ENCODE measurements around the gene FOSL1. TPM values are rescaled to one million over a fixed set of nuclear protein-coding genes. Genes with fewer than 3 reads are reported as not detected.

Gene FOSL1
- 0.76 and 1.5 TPM in 2 replicates for total RNA-seq

DNA sequence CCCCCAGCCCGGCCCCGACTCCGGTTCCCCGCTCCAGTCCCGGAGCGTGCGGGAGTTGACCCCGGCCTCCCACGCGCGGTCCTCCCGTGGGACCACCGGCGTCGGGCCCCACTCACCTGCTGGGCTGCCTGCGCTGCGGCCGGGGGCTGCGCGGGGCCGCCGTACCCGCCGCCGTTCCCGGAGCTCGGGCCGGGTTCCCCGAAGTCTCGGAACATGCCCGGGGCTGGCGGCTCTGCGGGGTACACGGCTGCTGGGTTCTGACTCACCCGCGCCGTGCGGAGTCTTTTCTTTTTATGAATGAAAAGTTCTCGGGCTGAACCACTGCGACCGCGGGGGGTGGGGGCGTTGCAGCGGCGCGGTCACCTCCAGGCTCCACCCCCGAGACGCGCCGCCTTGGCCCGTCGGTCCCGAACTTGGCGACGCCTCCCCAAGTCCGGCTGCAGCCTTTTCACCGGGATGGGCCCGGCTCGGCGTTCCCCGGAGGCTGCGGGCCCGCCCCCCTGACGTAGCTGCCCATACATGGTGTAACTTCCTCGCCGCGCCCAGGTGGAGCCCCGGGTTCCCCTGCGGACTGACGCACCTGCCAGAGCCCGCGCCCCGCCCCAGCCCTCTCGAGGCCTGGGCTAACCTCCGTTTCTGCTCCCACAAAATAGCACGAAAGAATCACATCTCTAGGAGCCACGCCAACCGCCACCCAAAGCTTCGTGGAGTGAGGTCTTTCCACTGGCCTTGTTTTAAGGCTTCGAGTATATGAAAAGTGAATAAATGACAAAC, at the start of gene FOSL1:
Gene FOSL1 (minus strand): TSS at position 264 of the 774 bp plus-strand sequence. CDS start 49 bp downstream, at position 215.

DNA sequence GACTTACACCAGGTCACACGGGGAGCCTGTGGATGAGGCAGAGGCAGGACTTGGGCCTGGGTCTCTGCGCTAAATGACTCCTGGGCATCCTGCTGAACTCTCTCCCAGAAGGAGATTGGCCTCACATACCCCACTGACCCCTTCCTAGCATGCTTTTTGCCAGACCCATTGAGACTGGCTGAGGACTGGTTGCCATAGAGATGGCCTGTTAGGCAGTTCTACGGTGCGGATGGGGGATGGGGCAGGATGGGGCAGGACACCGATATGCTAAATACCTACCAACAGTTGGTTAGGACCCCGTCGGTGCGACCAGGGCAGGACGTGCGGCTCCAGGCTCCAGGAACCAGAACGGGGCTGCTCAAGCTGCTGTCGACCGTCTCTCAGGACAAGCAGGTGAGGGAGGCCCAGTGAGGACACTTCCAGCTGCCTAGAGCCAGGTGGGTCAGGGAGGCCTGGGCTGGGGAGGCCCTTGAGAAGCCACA, 45.3 kb upstream of the FOSL1 start, which contains the start of gene TSGA10IP:
Gene TSGA10IP (plus strand): TSS at position 51 of the 482 bp plus-strand sequence. CDS start 196 bp downstream, at position 247.

DNA sequence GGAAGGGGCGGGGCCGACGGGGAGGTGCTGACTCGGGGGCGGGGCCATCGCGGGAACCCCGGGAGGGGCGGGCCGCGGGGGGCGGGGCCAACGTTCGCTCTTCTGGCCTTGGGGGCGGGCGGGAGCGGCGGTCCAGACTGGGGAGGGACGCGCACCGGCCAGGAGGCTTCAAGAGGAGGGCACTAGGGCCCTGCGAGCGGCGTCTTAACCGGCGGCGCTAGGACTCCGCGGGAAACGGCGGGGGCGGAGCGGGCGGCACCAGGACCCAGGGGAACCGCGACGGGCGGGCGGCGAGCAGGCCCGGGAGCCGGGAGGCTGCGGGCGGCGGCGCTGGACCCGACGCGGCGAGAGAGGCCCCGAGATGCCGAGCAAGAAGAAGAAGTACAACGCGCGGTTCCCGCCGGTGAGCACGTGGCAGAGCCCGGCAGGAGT, 19.0 kb upstream of the FOSL1 start, which contains the start of gene DRAP1:
Gene DRAP1 (plus strand): TSS at position 286 of the 432 bp plus-strand sequence. CDS start 76 bp downstream, at position 362.

DNA sequence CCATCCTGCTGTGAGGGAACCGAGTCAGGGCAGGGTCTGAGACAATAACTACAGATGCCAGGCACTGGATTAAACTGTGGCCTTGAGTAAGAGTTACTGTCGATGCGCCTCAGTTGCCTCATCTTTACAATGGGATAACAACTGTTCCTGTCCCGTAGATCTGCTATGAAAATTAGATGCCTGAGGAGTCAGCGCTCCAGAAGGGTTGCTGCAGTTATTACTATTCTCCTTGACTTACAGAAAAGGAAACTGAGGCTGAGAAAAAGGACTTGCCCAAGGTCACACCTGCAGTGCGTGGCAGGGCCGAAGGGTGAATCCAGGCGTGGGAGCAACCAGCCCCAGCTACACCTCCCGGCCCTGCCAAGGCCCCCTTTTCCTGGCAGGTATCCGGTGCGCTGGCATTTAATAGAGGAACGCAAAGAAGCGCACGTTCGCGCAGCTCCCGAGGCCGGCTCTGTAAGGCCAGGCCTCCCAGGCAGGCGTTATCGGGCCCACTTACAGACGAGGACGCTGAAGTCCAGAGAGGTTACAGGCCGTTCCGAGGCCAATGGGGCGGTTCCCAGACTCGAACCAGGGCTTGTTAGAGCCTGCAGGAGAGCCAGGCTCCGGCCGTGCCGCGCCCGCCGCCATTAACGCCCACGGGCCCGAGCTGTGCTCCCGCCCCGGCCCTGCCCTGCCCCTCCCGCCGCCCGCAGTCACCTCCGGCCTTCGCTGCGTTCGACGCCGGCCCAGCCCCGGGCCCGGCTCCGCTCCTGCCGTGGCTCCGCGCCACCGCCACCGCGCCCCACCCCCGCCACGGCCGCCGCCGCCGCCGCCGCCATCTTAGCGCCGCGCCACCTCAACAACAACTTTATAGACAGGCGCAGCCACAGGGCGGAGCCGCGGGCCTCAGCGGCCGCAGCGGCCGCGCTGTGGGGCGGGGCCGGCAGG, 18.3 kb upstream of the FOSL1 start, which contains the start of gene C11orf68:
Gene C11orf68 (minus strand): TSS at position 852 of the 930 bp plus-strand sequence. CDS start 31 bp downstream, at position 821.

DNA sequence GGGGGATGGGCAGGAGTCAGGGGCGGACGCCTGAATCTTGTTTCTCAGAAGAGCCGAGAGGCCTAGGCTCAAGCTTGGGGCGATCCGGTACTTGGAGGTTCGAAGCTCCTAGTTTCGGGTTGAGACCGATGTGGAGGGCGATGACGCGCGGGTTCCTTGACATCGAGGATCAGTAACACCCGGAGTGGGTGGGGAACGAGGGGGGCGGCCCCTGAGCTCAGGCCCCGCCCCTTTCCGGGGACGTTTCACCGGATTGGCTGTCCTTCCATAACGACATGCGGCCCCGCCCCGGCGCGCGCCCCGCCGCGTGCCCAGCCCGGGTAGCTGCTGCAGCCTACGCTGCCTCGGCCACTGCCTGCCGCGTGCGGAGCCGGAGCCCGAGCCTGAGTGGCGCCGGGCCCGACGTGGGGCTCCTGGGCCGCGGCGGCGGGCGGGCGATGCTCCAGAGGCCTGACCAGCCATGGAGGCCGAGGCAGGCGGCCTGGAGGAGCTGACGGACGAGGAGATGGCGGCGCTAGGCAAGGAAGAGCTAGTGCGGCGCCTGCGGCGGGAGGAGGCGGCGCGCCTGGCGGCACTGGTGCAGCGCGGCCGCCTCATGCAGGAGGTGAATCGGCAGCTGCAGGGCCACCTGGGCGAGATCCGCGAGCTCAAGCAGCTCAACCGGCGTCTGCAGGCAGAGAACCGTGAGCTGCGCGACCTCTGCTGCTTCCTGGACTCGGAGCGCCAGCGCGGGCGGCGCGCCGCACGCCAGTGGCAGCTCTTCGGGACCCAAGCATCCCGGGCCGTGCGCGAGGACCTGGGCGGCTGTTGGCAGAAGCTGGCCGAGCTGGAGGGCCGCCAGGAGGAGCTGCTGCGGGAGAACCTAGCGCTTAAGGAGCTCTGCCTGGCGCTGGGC, 9.6 kb downstream of the FOSL1 start, which contains the start of gene CCDC85B:
Gene CCDC85B (plus strand): TSS at position 350 of the 895 bp plus-strand sequence. CDS start 111 bp downstream, at position 461.

DNA sequence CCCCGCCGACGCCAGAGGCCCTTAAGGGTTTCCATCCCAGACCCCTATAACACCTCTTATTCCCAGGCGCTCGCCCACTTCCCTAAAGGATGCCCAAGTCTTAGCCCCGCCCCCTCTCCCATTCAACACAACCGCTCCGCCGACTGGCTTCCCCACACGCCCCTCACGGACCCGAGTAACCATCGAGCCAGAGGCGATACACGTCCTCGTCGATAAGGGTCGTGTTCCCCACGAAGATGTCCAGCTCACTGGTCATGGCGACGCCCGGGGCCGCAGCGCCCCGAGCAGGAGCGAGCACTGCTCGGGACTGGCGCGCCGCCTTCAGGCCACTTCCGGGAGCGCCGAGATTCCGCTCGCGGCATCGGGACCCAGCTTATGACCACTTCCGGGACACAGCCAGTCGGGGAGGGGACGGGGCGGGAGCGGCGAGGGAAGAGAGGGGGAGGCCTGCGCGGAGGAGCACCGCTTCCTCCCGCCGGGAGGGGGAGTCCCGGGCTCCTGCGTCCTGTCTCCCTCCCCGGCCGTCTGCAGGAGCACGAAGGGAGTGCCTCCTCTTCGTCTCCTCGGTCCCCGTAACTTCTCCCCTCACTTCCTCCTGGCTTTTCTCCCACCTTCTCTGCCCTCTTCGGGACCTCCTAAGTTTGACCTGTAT, 11.9 kb downstream of the FOSL1 start, which contains the start of gene FIBP:
Gene FIBP (minus strand): TSS at position 309 of the 652 bp plus-strand sequence. CDS start 53 bp downstream, at position 256.

DNA sequence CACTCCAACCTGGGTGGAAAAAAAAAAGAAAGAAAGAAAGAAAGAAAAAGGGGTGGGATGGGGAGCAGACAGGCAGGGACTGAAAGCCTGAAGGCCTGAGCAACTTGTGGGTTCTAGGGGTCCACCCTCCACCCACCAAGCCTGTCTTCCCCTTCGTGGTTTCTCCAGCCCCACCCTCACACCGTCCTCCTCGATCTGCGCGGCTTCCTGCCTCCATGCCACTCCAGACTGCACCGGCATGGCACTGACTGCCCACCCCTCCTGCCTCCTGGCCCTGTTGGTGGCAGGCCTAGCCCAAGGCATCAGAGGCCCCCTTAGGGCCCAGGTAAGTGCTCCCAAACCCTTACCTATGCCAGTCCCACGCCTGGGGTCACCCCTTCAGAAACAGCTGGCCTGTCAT, 20.6 kb downstream of the FOSL1 start, which contains the start of gene CTSW:
Gene CTSW (plus strand): TSS at position 221 of the 400 bp plus-strand sequence. CDS start 18 bp downstream, at position 239.

DNA sequence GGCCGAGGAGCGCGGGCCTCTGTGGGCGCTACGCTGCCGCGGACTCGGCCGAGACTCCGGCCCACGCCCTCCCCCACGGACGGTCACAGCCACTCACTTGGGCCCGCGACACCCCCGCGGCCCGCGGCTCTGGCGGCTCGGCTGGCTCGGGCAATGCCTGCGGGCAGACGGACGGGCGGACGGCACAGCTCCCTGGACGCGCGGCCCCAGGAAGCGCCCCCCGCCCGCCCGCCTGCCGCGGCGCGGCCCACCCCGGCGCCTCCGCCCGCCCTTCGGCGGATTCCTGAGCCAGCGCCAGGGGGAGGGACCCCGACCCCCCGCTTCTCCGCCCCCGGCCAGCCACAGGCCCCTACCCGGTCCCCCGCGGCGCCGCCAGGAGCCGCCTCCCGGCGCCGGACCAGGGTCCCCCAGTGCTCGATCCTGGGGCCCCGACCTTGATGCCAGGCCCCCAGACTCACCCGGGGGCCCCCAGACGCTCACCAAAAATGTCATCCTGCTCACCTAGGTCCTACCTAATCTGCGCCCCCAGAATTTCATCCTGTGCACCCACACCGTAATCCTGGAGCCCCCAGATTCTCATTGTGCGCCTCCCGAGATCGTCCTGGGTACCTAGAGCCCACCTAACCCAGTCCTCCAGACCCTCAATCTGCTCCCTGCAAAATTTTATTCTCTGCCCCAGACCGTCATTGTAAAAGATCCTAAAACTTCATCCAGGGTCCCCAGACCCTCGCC, 27.4 kb downstream of the FOSL1 start, which contains the start of gene EFEMP2:
Gene EFEMP2 (minus strand): TSS at position 215 of the 732 bp plus-strand sequence. CDS start 446 bp downstream, outside the sequence.

DNA sequence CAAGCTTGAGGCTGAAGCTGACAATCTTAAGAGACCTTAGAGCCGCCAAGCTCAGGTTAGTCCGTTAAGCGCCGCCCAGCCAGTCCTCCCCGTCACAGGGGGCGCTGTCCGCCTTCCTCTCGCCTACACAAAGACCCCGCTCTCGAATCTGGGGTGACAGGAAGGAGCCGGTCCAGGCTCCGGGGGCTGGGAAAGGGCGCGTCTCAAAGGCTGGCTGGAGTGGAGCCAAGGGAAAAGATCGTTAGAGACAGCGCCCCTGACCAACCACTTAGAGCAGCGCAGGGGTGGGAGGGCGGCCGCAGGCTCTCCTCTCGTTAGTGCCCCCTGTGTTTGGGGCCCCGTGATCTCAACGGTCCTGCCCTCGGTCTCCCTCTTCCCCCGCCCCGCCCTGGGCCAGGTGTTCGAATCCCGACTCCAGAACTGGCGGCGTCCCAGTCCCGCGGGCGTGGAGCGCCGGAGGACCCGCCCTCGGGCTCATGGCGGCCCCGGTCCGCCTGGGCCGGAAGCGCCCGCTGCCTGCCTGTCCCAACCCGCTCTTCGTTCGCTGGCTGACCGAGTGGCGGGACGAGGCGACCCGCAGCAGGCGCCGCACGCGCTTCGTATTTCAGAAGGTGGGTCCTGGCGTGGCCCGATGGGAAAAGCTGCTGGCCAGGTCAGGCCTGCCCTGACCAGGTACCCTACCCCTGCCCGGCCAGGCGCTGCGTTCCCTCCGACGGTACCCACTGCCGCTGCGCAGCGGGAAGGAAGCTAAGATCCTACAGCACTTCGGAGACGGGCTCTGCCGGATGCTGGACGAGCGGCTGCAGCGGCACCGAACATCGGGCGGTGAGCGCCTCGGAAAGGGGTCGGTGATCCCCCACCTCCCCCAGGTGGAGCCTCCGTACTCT, 39.7 kb downstream of the FOSL1 start, which contains the start of gene MUS81:
Gene MUS81 (plus strand): TSS at position 156 of the 887 bp plus-strand sequence. CDS start 321 bp downstream, at position 477.

DNA sequence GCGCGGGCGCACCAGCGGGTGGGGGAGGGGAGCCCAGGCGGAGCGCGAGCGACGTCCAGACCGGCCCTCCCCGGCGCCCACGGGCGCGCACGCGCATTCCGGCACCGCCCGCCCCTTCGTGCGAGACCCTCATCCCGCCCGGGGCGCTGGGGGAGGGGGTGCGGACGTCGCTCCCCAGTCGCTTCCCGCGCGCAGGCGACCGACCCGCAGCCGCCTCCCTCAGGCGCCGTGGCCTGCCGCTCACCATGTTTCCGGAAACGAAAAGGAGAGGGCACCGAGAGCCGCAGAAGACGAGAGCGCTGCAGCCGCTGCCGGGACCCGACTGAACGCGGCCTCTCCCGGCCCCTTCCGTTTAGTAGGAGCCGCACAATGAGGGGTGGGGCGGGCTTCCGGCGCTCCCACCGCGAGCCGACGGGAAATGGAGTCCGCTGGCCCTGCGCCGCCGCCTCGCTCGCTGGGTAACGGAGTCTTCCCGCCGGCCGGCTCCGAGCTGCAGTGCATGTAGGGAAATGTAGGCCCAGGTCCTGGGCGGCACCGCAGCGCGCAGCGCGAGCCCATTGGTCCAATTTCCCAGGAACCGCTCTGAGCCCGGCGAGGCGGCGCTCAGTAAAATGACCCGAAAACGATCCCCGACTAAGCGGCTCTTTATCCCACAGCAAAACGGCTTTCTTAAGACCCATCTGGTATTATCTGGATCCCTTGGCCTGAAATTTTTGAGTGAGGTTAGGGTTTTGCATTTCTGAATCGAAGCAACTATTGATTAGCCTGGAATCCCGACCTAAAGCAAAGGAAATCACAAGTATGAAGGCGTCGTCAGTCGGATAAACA, 42.1 kb downstream of the FOSL1 start, which contains the start of gene CFL1:
Gene CFL1 (minus strand): TSS at position 328 of the 828 bp plus-strand sequence. CDS start 81 bp downstream, at position 247.

Other genes with a start within 250 kb of the FOSL1 start
- gene RELA, start 237.5 kb downstream of the FOSL1 start, total RNA-seq = 14.4 and 15.2 TPM in 2 replicates
- gene KAT5, start 188.1 kb downstream of the FOSL1 start, total RNA-seq = 37.0 and 43.6 TPM in 2 replicates
- gene RNASEH2C, start 179.6 kb downstream of the FOSL1 start, total RNA-seq = 52.2 and 55.8 TPM in 2 replicates
- gene AP5B1, start 119.4 kb downstream of the FOSL1 start, total RNA-seq = 8.0 and 8.5 TPM in 2 replicates
- not detected in 2 replicates for gene OVOL1, start 113.3 kb downstream of the FOSL1 start, total RNA-seq
- 0.22 and 0.52 TPM in 2 replicates for gene SNX32, start 66.4 kb downstream of the FOSL1 start, total RNA-seq
- gene CFL1, start 42.2 kb downstream of the FOSL1 start, total RNA-seq = 806 and 989 TPM in 2 replicates
- gene MUS81, start 40.0 kb downstream of the FOSL1 start, total RNA-seq = 31.1 and 35.2 TPM in 2 replicates
- 26.3 and 28.1 TPM in 2 replicates for gene EFEMP2, start 27.6 kb downstream of the FOSL1 start, total RNA-seq
- 0.17 and 0.33 TPM in 2 replicates for gene CTSW, start 20.6 kb downstream of the FOSL1 start, total RNA-seq
- gene FIBP, start 11.9 kb downstream of the FOSL1 start, total RNA-seq = 135 and 155 TPM in 2 replicates
- 34.1 and 38.2 TPM in 2 replicates for gene CCDC85B, start 9.7 kb downstream of the FOSL1 start, total RNA-seq
- gene C11orf68, start 18.7 kb upstream of the FOSL1 start, total RNA-seq = 15.7 and 16.7 TPM in 2 replicates
- 94.6 and 110 TPM in 2 replicates for gene DRAP1, start 19.0 kb upstream of the FOSL1 start, total RNA-seq
- not detected in 2 replicates for gene TSGA10IP, start 45.1 kb upstream of the FOSL1 start, total RNA-seq
- 33.8 and 34.3 TPM in 2 replicates for gene SART1, start 61.3 kb upstream of the FOSL1 start, total RNA-seq
- gene EIF1AD, start 101.8 kb upstream of the FOSL1 start, total RNA-seq = 25.1 and 27.2 TPM in 2 replicates
- gene BANF1, start 102.1 kb upstream of the FOSL1 start, total RNA-seq = 17.5 and 20.4 TPM in 2 replicates
- gene CST6, start 111.6 kb upstream of the FOSL1 start, total RNA-seq = 0.11 and 0.34 TPM in 2 replicates
- 0.26 TPM in 1 of 2 replicates, not detected in the other for gene CATSPER1, start 126.1 kb upstream of the FOSL1 start, total RNA-seq
- 0.09 and 0.11 TPM in 2 replicates for gene GAL3ST3, start 148.8 kb upstream of the FOSL1 start, total RNA-seq
- 69.2 and 74.9 TPM in 2 replicates for gene SF3B2, start 152.0 kb upstream of the FOSL1 start, total RNA-seq
- gene PACS1, start 169.9 kb upstream of the FOSL1 start, total RNA-seq = 19.5 and 30.9 TPM in 2 replicates